Gastrocnemius medialis (tissue), 4 donors: ENCODE data around the gene RAB10.

Experiments
- POLR2A ChIP-seq, 2 donors: fragments of 450-650 bp; IDR thresholded peaks; one replicate each; pipeline ENCODE4 v1.6.1; 2017; ENCODE audit warnings: antibody characterized with exemption in 2 of 2, mild to moderate bottlenecking in 2 of 2, moderate library complexity in 2 of 2
- TF ChIP-seq, protein P1 (sequence below), 5 experiments: fragments of 450-650 bp in 3 of 5; fragments of 200-600 bp in 2 of 5; sonication (generic) in 2 of 5; IDR thresholded peaks in 4 of 5; conservative IDR thresholded peaks in 1 of 5; 1 replicate in 4 of 5; 2 replicates in 1 of 5; pipeline ENCODE4 v1.5.1; 2016 to 2019; ENCODE audit warnings: antibody characterized with exemption in 5 of 5, mild to moderate bottlenecking in 3 of 5, moderate library complexity in 3 of 5

DNA sequence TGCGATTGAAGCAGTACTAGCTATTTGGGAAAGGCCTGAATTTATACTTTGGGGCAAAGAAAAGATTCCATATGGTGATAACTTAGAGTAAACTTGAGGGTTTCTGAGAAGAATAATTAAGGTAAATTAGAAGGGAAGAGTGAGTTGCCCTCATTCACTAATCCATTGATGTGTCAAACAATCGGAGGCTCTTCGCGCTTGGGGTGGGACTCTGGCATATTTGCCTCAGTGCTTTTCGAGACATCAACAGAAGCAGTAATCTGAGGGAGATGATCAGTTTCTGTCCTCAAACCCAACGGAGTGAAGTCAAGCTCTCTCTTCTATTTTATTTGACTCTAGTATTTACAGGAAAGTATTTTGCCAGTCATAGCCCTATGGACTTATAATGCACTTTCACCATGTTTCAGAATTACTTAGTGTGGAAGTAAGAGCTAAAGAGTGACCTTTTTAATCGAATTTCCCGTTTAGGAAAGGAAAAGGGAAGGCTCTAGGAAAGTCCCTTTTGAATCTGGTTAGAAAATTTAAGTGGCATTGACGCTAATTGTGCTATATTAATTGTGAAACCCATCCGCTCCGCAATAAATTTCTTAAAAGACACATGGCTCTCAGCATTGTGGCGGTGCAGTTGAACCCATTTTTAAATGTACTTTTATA is 1.3 kb downstream of the RAB10 start:
- TF ChIP-seq, protein P1, sequence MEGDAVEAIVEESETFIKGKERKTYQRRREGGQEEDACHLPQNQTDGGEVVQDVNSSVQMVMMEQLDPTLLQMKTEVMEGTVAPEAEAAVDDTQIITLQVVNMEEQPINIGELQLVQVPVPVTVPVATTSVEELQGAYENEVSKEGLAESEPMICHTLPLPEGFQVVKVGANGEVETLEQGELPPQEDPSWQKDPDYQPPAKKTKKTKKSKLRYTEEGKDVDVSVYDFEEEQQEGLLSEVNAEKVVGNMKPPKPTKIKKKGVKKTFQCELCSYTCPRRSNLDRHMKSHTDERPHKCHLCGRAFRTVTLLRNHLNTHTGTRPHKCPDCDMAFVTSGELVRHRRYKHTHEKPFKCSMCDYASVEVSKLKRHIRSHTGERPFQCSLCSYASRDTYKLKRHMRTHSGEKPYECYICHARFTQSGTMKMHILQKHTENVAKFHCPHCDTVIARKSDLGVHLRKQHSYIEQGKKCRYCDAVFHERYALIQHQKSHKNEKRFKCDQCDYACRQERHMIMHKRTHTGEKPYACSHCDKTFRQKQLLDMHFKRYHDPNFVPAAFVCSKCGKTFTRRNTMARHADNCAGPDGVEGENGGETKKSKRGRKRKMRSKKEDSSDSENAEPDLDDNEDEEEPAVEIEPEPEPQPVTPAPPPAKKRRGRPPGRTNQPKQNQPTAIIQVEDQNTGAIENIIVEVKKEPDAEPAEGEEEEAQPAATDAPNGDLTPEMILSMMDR (IDR thresholded peaks at IDR 0.05 in 4 of 5, conservative IDR thresholded peaks at IDR 0.05 in 1 of 5), result no peak
- TF ChIP-seq POLR2A (IDR thresholded peaks at IDR 0.05), result no peak
